SHP77 (cell line): ENCODE data around the gene ZNF345.

Source experiments
- DNase-seq, 2 experiments: peaks; one replicate each; lab custom pipeline; 2025; lab: John Stamatoyannopoulos, UW

Gene ZNF345

GRCh38 chr19:36850559-36851442 is at the start of gene ZNF345:
TSS of gene ZNF345 (plus strand) at chr19:36850876. CDS start at chr19:36876831, 25,955 bp downstream.
- DNase-seq = peak; percentile 96 to 97

DNA sequence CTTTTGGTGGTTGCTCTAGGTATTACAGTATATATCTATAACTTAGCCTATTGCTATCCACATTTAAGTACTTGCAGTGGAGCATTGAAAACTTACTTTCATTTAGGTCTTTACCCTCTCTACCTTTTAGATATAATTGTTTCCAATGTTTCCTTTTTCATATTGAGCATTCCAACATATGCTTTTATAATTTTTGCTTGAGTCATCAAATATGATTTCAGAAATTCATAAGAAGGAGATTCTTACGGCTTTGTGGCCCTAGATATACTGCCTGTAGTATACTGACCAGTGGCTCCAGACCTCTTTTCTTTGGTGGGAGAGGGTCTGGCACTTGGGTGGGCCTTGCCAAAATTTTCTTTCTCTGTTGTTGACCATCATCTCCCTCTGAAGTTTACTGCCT is 45.3 kb upstream of the ZNF345 start:
- no peak for DNase-seq

- DNase-seq = no peak
These were observed 43.6 kb upstream of the ZNF345 start for GRCh38 chr19:36807029-36807428.

GRCh38 chr19:36819130-36819630 is 31.5 kb upstream of the ZNF345 start:
- no peak for DNase-seq

DNA sequence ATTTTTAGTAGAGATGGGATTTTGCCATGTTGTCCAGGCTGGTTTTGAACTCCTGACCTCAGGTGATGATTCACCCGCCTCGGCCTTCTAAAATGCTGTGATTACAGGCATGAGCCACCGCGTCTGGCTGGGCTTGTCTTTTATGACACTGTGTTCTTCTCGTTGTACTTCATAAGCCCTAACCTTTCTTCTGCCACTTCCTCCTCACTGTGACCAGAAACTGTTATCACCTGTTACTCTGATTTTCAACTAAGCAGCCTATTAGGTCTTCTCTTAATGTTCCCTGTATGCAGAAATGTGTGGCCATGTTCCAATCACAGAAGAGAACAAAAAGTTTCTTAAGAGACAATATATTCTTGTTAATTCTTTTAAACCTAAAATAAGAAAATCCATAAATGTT is 28.9 kb upstream of the ZNF345 start:
- no peak for DNase-seq

DNA sequence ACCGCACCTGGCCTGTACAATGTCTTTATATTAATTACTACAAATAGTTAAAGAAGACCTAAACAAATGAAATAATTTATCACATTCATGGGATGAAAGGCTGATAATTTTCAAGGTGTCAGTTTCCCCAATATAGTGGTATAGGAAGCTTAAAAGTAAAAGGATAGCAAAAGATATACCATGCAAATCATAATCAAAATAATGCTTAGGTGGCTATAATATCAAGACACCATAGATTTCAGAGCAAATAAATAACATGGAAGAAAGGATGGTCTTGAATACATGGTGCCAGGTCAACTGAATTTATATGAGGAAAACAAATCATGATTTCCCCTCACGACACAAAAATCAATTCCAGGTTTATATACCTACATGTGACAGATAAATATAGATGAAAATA is 17.2 kb upstream of the ZNF345 start:
- no peak for DNase-seq

DNA sequence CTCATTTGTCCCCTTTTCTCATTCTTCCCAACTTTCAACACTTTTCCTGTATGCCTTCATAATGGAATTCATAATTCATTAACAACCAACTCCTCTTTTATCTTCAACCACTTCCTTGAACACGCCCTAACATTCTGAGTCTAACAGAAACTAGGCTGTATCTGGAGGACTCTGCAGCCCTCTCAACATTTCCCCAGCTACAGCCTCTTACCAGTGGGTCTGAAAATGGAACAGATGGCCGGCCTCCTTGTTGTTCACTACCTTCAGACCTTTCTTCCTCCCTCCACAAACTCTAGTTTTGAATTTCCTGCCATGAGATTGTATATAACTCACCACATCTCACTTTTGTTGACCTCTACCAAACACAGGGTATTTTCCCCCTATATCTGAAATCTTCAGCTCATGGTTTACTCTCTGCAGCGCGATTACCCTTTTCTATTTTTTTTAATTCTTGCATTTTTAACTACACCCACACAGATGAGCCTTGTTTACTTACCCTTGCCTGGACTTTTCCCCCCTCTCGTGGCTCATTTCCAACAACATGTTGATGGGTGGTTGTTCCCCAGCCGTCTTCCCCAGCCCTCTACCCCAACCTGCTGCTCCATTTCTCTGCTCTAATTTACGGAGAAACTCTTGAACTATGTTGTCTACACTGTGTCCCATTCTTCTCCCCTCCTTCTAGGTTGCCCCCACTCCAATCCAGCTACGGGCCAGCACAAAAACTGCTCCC is 13.3 kb upstream of the ZNF345 start:
- DNase-seq = no peak

GRCh38 chr19:36837906-36838783 is 12.5 kb upstream of the ZNF345 start, which contains the start of gene ZNF790:
TSS of gene ZNF790 (minus strand) at chr19:36838387. CDS start at chr19:36825619, 12,768 bp downstream.
- DNase-seq = peak; percentile 89 to 92

DNA sequence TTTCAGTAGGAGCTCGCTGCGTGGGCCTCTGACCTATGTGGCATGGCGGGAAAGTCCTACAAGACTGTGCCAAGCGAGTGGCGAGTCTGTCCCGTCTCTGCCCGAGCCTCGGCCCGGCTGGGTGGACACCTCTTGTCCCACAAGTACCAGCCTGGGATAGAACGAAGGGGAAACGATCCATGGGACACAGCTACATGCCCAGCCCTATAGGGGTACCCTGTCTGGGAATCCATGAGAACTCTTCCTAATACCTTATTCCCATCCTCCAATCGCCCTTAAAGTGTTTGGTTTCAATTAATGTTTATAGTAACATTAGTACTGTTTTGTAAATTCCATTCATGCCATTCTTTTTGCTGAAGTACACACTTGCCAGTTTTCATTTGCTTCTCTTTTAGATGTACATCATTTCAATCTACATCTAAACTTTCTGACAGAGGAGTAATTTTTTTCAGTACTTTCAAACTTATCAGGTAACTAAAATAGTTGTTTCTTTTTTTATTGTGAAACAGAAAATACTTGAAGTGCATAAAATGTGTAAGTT is 11.8 kb upstream of the ZNF345 start:
- DNase-seq = no peak

DNA sequence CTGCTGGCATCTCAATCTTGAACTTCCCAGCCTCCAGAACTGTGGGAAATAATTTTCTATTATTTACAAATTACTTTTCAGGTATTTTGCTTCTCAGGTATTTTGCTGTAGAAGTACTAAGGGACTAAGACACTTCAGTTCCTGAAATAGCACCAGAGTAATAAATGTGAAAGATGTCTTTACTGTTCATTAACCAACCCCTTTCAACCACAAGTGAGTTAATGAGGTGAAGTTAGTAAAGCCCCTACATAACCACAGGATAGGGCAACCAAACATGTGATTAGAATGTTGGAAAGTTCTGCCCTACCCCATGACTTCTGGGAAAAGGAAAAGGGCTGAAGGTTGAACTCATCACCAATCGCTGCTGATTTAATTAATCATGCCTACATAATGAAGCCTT is 2.7 kb upstream of the ZNF345 start:
- DNase-seq = no peak

DNA sequence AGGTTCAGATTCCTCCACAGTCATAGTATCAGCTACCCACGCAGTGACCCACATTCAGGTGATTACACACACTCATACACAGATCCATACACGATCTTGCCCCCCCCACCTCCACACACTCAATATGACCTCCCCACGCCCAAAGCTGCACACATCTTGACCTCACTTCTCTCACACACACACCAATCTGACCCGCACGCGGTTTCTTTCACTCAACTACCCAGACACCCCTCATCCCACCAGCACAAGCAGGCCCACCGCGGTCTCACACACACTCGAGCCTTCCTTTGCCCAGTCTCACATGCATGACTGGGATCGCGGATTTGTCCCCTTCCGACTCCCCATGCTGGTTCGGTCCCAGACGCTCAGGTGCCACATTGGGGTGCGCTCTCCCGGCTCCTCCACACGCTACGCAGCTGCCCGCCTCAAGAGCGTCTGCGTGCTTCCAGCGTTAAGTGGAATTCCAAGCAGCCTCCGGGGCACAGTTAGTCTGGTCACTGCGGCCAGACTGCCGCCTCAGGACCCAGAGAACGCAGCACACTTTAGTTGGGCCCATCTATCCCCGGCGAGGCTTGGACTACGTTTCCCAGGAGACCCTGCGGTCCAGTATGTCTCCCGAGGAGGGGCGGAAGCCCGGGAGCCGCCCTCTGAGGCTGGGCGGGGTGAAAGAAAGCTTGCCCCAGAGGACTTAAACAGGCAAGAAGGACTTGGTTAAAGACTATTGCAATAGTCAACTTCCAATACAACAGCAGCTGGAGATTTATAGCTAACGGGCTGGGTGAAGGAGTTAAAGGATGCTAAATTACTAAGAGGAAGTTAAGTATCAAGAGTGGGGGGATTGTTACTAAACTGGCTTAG is 746 bp upstream of the ZNF345 start:
- DNase-seq = peak; percentile 77 to 87

DNA sequence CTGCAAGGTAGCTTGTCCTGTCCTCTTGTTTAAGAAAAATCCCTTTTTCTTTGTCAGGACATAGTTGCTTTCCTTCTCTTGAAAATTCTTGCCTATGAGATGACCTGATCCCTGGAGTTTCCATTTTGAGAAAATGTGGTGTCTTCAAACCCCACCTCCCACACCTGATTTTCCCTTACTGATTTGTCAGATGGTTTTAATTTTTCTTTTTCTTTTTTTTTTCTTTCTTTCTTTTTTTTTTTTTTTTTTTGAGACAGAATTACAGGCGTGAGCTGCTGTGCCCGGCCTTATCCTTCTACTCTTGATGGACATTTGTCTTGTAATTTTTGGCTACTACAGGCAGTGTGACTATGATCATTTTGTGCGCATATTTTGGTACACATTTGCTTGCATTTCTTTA is 1.2 kb downstream of the ZNF345 start:
- no peak for DNase-seq

DNA sequence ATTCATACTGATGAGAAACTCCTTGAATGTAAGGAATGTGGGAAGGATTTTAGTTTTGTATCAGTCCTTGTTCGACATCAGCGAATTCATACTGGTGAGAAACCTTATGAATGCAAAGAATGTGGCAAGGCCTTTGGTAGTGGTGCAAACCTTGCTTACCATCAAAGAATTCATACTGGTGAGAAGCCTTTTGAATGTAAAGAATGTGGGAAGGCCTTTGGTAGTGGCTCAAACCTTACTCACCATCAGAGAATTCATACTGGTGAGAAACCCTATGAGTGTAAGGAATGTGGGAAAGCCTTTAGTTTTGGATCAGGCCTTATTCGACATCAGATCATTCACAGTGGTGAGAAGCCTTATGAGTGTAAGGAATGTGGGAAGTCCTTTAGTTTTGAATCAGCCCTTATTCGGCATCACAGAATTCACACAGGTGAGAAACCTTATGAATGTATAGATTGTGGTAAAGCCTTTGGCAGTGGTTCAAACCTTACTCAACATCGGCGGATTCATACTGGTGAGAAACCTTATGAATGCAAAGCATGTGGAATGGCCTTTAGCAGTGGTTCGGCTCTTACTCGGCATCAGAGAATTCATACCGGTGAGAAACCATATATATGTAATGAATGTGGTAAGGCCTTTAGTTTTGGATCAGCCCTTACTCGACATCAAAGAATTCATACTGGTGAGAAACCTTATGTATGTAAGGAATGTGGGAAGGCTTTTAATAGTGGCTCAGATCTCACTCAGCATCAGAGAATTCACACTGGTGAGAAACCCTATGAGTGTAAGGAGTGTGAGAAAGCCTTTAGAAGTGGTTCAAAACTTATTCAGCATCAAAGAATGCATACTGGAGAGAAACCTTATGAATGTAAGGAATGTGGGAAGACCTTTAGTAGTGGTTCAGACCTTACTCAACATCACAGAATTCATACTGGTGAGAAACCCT is 26.6 kb downstream of the ZNF345 start:
- no peak for DNase-seq

- no peak for DNase-seq
These were observed 41.2 kb downstream of the ZNF345 start for GRCh38 chr19:36891768-36892357.

- no peak for DNase-seq
These were observed 44.2 kb downstream of the ZNF345 start for GRCh38 chr19:36894849-36895383.

GRCh38 chr19:36898422-36898821 is 47.7 kb downstream of the ZNF345 start:
- DNase-seq = no peak

- DNase-seq = peak; percentile 83 to 93
These were observed 65.5 kb downstream of the ZNF345 start, which contains the start of the genes ZNF568 and ZNF829 for GRCh38 chr19:36915992-36916830. TSS of gene ZNF568 (plus strand) at chr19:36916332. CDS start at chr19:36922771, 6,439 bp downstream. TSS of gene ZNF829 (minus strand) at chr19:36916291. CDS start at chr19:36915167, 1,124 bp downstream.

GRCh38 chr19:36916991-36917390 is 66.3 kb downstream of the ZNF345 start:
- peak; percentile 3 to 34 for DNase-seq
